ENCODE measurements around the gene CGB3.

CGB3 gene

DNA sequence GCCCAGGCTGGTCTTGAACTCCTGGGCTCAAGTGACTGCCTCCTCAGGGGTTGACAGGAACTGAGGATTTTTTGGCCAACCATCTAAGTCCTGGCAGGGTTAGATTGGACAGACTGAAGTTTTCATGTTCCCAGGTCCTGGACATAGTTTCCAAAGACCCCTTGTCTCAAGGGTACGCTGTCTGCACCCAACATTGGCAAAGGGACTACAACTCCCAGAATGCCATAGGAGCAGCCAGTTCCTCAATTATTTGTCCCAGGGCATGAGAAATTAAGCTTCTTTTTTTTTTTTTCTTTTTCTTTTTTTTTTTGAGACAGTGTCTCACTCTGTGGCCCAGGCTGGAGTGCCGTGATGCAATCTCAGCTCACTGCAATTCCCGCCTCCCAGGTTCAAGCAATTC is 37.9 kb downstream of the CGB3 start:
- no peak for DNase-seq

DNA sequence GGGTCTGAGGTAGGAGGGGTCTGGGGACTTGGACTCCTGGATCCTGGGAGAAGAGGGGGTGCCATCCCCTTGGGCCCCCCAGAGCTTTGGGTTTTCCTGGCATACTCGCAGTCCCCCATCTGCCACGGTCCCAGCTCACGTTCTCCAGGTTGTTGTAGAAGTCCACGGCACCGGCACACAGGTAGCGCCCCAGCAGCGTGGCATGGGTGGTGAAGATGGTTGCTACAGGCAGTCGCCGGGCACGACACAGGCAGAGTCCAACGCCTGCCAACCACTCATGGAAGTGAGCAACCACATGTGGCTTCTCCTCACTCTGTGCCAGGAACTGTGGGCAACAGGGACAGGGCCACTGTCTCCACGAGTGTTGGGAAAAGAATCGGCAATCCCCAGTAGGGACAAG is 38.4 kb downstream of the CGB3 start:
- no peak for DNase-seq

GRCh38 chr19:48982280-48982679 is 41.9 kb downstream of the CGB3 start:
- no peak for DNase-seq

DNA sequence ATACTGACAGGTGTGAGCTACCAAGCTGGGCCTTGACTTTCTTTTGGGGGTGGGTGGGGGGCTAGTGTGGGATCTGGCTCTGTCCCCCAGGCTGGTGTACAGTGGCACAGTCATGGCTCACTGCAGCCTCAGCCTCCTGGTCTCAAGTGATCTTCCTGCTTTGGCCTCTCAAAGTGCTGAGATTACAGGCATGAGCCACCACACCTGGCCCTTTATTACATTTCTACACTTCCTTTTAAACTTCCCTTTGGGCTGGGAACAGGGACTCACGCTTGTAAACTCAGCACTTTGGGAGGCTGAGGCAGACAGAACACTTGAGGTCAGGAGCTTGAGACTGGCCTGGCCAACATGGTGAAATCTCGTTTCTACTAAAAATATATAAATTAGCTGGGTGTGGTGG is 47.1 kb downstream of the CGB3 start:
- DNase-seq, result no peak

GRCh38 chr19:48975947-48976847 is 47.9 kb downstream of the CGB3 start:
- DNase-seq, result no peak

Data from inflammatory macrophage (primary cell).